A549 treated with CORT108297 at 1 μM for 4 hours (cell line): ENCODE results near the gene THAP4. TPM values are rescaled to one million over a fixed set of nuclear protein-coding genes. Genes with fewer than 3 reads are reported as not detected.

Source experiments
- total RNA-seq: library from RNA; stranded (reverse); fragments of 200-300 nt; extraction: Qiagen RNA extraction; gene quantifications from 5 replicates; pipeline ENCODE4 v1.2.3, GENCODE V29; 2022

Gene THAP4
- total RNA-seq, result 59.9 to 83.3 TPM (median 79.0 TPM) in 5 replicates

GRCh38 chr2:241637018-241637794 is at the start of gene THAP4, which contains the start of gene ATG4B:
TSS of gene THAP4 (minus strand) at chr2:241637158. CDS start at chr2:241637017, 141 bp downstream.
TSS of gene ATG4B (plus strand) at chr2:241637693. CDS start at chr2:241637715, 22 bp downstream.

GRCh38 chr2:241558532-241559322 is 78.2 kb downstream of the THAP4 start, which contains the start of gene BOK:
TSS of gene BOK (plus strand) at chr2:241558745. CDS start at chr2:241559484, 739 bp downstream.

Other genes starting within 250 kb of the THAP4 start
- gene STK25, start 128.6 kb downstream of the THAP4 start, total RNA-seq, result 91.2 to 122 TPM (median 115 TPM) in 5 replicates
- 24.8 to 38.6 TPM (median 35.9 TPM) in 5 replicates for gene BOK, start 78.4 kb downstream of the THAP4 start, total RNA-seq
- gene ATG4B, start 535 bp upstream of the THAP4 start, total RNA-seq, result 47.1 to 68.7 TPM (median 53.9 TPM) in 5 replicates
- gene DTYMK, start 49.7 kb upstream of the THAP4 start, total RNA-seq, result 118 to 164 TPM (median 137 TPM) in 5 replicates
- gene ING5, start 64.9 kb upstream of the THAP4 start, total RNA-seq, result 21.3 to 24.0 TPM (median 22.8 TPM) in 5 replicates
- 6.7 to 11.6 TPM (median 11.2 TPM) in 5 replicates for gene D2HGDH, start 97.5 kb upstream of the THAP4 start, total RNA-seq
- 0.13 to 0.35 TPM (median 0.32 TPM) in 5 replicates for gene GAL3ST2, start 139.7 kb upstream of the THAP4 start, total RNA-seq
- gene NEU4, start 172.0 kb upstream of the THAP4 start, total RNA-seq, result 0.07 to 0.41 TPM (median 0.24 TPM) in 5 replicates
- not detected in 5 replicates for gene PDCD1, start 221.7 kb upstream of the THAP4 start, total RNA-seq
- not detected in 5 replicates for gene RTP5, start 232.6 kb upstream of the THAP4 start, total RNA-seq